OCI-LY1 (cell line): ENCODE results near the gene TMEM175.

Source experiments
- H2AFZ ChIP-seq: fragments of 200-600 bp; sonication (generic), shearing (Covaris generic); 2 replicates; pipeline ENCODE4 v1.6.0; 2014; ENCODE audit warnings: antibody characterized with exemption, mild to moderate bottlenecking, low read length
- H3F3A ChIP-seq: fragments of 200-600 bp; sonication (generic), shearing (Covaris generic); 2 replicates; pipeline ENCODE4 v1.6.0; 2014; ENCODE audit warnings: mild to moderate bottlenecking, antibody characterized with exemption, low read length, moderate library complexity; ENCODE audit not compliant: insufficient read depth
- H3K27ac ChIP-seq: fragments of 200-600 bp; sonication (generic); 2 replicates; pipeline ENCODE4 v1.5.1; 2014; ENCODE audit warnings: low read length, mixed run types, mild to moderate bottlenecking, low read depth; ENCODE audit not compliant: poor library complexity, severe bottlenecking
- H3K27me3 ChIP-seq: fragments of 200-600 bp; sonication (generic); 2 replicates; pipeline ENCODE4 v1.6.0; 2014; ENCODE audit warnings: antibody characterized with exemption, mild to moderate bottlenecking, low read length, moderate library complexity; ENCODE audit not compliant: insufficient read depth
- H3K36me3 ChIP-seq: fragments of 200-600 bp; sonication (generic); 2 replicates; pipeline ENCODE4 v1.6.1; 2014; ENCODE audit warnings: mild to moderate bottlenecking, antibody characterized with exemption, low read length, moderate library complexity, mixed read lengths; ENCODE audit not compliant: insufficient read depth
- H3K4me1 ChIP-seq: fragments of 200-600 bp; sonication (generic); 2 replicates; pipeline ENCODE4 v1.5.1; 2014; ENCODE audit warnings: mild to moderate bottlenecking, low read length, moderate library complexity; ENCODE audit not compliant: insufficient read depth, severe bottlenecking
- H3K4me2 ChIP-seq: fragments of 200-600 bp; sonication (generic), shearing (Covaris generic); 2 replicates; pipeline ENCODE4 v1.6.1; 2014; ENCODE audit warnings: low read length
- H3K4me3 ChIP-seq: fragments of 200-600 bp; sonication (generic); 2 replicates; pipeline ENCODE4 v1.5.1; 2014; ENCODE audit warnings: low read length, low read depth, mild to moderate bottlenecking, mixed read lengths; ENCODE audit not compliant: poor library complexity, severe bottlenecking
- H3K79me2 ChIP-seq: fragments of 200-600 bp; shearing (Covaris generic); 2 replicates; pipeline ENCODE4 v1.6.1; 2016; ENCODE audit warnings: mixed run types, low read length, mixed read lengths; ENCODE audit not compliant: insufficient read depth
- H3K9ac ChIP-seq: fragments of 200-600 bp; sonication (generic), shearing (Covaris generic); 2 replicates; pipeline ENCODE4 v1.6.1; 2014; ENCODE audit warnings: mild to moderate bottlenecking, low read length, mixed read lengths
- H3K9me2 ChIP-seq: fragments of 200-600 bp; sonication (generic), shearing (Covaris generic); 2 replicates; pipeline ENCODE4 v1.6.1; 2014; ENCODE audit warnings: low read depth, mild to moderate bottlenecking, low read length, mixed read lengths
- H3K9me3 ChIP-seq: fragments of 200-600 bp; shearing (Covaris generic); 2 replicates; pipeline ENCODE4 v1.6.1; 2014; ENCODE audit warnings: low read length, mixed read lengths
- H4K20me1 ChIP-seq: fragments of 200-600 bp; sonication (generic), shearing (Covaris generic); 2 replicates; pipeline ENCODE4 v1.6.0; 2016; ENCODE audit warnings: mild to moderate bottlenecking, low read length; ENCODE audit not compliant: insufficient read depth
- EZH2 ChIP-seq: fragments of 200-600 bp; sonication (generic), shearing (Covaris generic); IDR thresholded peaks from 2 replicates; pipeline ENCODE4 v1.8.0; 2017; ENCODE audit warnings: borderline replicate concordance, mixed run types, mild to moderate bottlenecking, antibody characterized with exemption, low read length, moderate library complexity, mixed read lengths
- TF ChIP-seq, protein P1 (sequence below): fragments of 200-600 bp; sonication (generic), shearing (Covaris generic); IDR thresholded peaks from 2 replicates; pipeline ENCODE4 v1.5.1; 2017; ENCODE audit warnings: mild to moderate bottlenecking, antibody characterized with exemption, low read length, moderate library complexity, mixed read lengths

Gene TMEM175

DNA sequence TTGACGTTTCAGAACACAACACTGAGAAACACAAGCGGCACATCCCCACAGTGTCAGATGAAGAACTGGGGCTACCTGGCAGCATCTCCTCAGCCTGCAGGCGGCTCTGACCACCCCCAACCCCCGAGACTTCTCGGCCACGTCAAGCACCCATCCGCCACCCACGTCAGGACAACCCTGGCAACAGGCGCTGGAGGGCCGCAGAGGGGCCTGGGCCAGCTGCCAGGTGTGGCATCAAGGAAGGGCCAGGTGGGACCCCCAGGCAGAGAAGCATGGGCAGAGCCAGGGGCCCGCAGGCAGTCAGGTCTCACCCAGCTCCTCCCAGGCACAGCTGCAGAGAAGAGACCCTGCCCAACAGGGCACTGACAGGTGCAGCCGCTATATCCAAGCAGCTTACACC lies 22.4 kb upstream of the TMEM175 start:
- H3K4me3 ChIP-seq, result no peak overlapping the region

DNA sequence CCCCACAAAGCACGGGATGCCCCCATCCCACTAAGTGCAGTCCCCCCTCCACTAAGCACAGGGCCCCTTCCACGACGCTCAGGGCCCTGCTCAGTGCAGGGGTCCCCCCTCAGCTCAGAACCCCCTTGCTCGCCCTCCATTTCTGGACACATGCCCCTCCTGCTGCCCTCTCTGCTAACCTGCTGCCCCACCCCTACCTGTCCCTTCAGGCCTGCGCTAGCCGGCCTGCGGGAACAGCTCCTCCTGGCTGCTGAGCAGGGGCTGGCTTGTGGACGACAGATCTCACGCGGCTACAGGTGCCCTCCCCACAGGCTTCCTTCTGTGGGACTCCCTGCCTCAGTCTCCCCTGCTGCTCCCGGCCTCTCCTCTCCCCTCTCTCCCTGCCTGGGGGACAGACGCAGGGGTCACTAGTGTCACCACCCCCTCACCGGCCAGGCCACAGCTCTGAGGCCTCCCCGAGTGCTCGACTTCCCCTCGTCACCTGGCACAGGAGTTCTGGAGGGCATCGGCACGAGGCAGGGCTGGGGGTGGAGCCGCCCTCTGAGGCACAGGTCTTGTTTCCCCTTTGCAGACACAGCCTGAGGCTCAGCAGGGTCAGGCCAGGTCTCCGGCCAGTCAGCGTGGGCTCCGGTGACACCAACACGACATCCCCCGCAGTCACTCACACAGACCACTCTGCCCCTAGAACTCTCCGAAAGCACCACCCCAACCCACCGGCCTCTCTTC lies 21.7 kb upstream of the TMEM175 start:
- TF ChIP-seq, protein P1, sequence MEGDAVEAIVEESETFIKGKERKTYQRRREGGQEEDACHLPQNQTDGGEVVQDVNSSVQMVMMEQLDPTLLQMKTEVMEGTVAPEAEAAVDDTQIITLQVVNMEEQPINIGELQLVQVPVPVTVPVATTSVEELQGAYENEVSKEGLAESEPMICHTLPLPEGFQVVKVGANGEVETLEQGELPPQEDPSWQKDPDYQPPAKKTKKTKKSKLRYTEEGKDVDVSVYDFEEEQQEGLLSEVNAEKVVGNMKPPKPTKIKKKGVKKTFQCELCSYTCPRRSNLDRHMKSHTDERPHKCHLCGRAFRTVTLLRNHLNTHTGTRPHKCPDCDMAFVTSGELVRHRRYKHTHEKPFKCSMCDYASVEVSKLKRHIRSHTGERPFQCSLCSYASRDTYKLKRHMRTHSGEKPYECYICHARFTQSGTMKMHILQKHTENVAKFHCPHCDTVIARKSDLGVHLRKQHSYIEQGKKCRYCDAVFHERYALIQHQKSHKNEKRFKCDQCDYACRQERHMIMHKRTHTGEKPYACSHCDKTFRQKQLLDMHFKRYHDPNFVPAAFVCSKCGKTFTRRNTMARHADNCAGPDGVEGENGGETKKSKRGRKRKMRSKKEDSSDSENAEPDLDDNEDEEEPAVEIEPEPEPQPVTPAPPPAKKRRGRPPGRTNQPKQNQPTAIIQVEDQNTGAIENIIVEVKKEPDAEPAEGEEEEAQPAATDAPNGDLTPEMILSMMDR, result no peak
- no peak for TF ChIP-seq EZH2
- Histone ChIP-seq H2AFZ (no peak overlapping the region), H3K27ac (no peak overlapping the region), H3K9me2 (no peaks in the 10 kb centered on the region), H3K79me2 (no peaks in the 10 kb centered on the region; the same call in 1 of the 2 replicates), H4K20me1 (no peaks in the 10 kb centered on the region), H3K36me3 (no peaks in the 10 kb centered on the region; the same call in 1 of the 2 replicates), H3K4me2 (no peak overlapping the region), H3K4me1 (peaks cover 11% of the 10 kb centered on the region), H3K4me3 (no peak overlapping the region), H3K9ac (no peak overlapping the region), H3K9me3 (no peaks in the 10 kb centered on the region), H3K27me3 (no peaks in the 10 kb centered on the region), H3F3A (no peaks in the 10 kb centered on the region)

More for the DNA sequence above, 22.4 kb upstream of the TMEM175 start:
- H3K4me1 ChIP-seq, result peaks cover 4% of the 10 kb centered on the region
- H3K9me2 ChIP-seq, result no peaks in the 10 kb centered on the region
- TF ChIP-seq, protein P1, result no peak
- TF ChIP-seq EZH2, result no peak
- no peaks in the 10 kb centered on the region for H4K20me1 ChIP-seq
- H3K79me2 ChIP-seq, result no peaks in the 10 kb centered on the region
- H3K4me2 ChIP-seq, result no peak overlapping the region
- H3K9ac ChIP-seq, result no peak overlapping the region
- H3K27me3 ChIP-seq, result no peaks in the 10 kb centered on the region
- no peak overlapping the region for H2AFZ ChIP-seq
- no peaks in the 10 kb centered on the region for H3F3A ChIP-seq
- H3K9me3 ChIP-seq, result no peaks in the 10 kb centered on the region
- H3K27ac ChIP-seq, result no peak overlapping the region
- H3K36me3 ChIP-seq, result no peaks in the 10 kb centered on the region; the same call in 1 of the 2 replicates

DNA sequence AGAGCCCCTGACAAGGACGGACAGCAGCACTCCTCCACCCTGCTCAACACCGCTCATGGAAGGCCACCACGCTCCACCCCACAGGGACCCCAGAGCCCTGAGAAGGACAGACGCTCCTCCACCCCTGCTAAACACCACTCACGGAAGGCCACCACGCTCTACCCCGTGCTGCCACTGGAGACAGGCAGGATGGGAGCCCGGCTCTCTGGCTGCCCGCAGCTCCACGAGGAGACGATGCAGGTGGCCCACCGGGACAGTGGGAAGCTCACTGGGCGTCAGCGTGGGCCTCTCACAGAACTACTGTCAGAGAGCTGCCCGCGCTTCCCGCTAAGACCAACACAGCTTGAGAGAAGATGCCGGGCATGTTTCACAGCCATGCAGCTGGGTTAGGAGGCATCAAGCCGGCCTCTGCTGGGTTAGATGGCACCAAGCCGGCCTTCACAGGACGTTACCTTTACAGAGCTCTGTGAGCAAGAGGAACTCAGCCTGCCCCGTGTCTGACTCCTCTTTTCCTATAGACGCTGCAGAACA lies 21.0 kb upstream of the TMEM175 start:
- Histone ChIP-seq H3K4me1 (peaks cover 19% of the 10 kb centered on the region), H3F3A (no peaks in the 10 kb centered on the region), H3K4me3 (no peak overlapping the region), H2AFZ (no peak overlapping the region), H3K36me3 (no peaks in the 10 kb centered on the region; the same call in 1 of the 2 replicates), H3K4me2 (no peak overlapping the region), H4K20me1 (no peaks in the 10 kb centered on the region), H3K27ac (no peak overlapping the region), H3K9me3 (no peaks in the 10 kb centered on the region), H3K79me2 (no peaks in the 10 kb centered on the region; the same call in 1 of the 2 replicates), H3K9me2 (no peaks in the 10 kb centered on the region), H3K9ac (no peak overlapping the region), H3K27me3 (no peaks in the 10 kb centered on the region)
- TF ChIP-seq EZH2, result no peak
- TF ChIP-seq, protein P1, result no peak
